ENCODE measurements around the gene CRB2. TPM values are rescaled to one million over a fixed set of nuclear protein-coding genes. Genes with fewer than 3 reads are reported as not detected.
"Not testable (repeated sequence)": the region's sequence is repeated elsewhere in the genome, so short reads cannot be mapped to it uniquely, and the experiment has no call there.

CRB2 gene
- polyA plus RNA-seq, 3 donors from 2014 or later, result 0.04 TPM; not detected in 2

- Mint-ChIP-seq H3K27me3 (ENCODE audit: low read depth in 3 of 3) (peaks cover 2 to 5% (median 2%) of the 10 kb centered on the region in 3 donors), H3K4me1 (no peaks in the 10 kb centered on the region), H3K27ac (no peak overlapping the region), H3K4me3 (no peak overlapping the region), H3K36me3 (peaks cover 0 to 4% (median 3%) of the 10 kb centered on the region in 3 donors), H3K9me3 (no peaks in the 10 kb centered on the region)
- DNase-seq, result no peak
Observed at GRCh38 chr9:123395276-123395688, 39.3 kb downstream of the CRB2 start.

- Mint-ChIP-seq H3K27me3 (ENCODE audit: low read depth in 3 of 3) (peaks cover 2 to 5% (median 2%) of the 10 kb centered on the region in 3 donors), H3K27ac (no peak overlapping the region), H3K9me3 (no peaks in the 10 kb centered on the region), H3K4me3 (no peak overlapping the region), H3K4me1 (no peaks in the 10 kb centered on the region), H3K36me3 (peaks cover 0 to 4% (median 3%) of the 10 kb centered on the region in 3 donors)
- no peak for DNase-seq
Observed at GRCh38 chr9:123395689-123396511, 39.9 kb downstream of the CRB2 start.

- Mint-ChIP-seq H3K36me3 (peaks cover 0 to 4% (median 0%) of the 10 kb centered on the region in 3 donors), H3K27me3 (ENCODE audit: low read depth in 3 of 3) (peaks cover 2% of the 10 kb centered on the region in 3 donors), H3K27ac (no peak overlapping the region), H3K9me3 (no peaks in the 10 kb centered on the region), H3K4me1 (no peaks in the 10 kb centered on the region), H3K4me3 (no peak overlapping the region)
- DNase-seq, result no peak
Observed at GRCh38 chr9:123397975-123398374, 42.0 kb downstream of the CRB2 start.

- DNase-seq, H3K4me3 Mint-ChIP-seq: not testable (repeated sequence)
Observed at GRCh38 chr9:123398938-123399337, 42.9 kb downstream of the CRB2 start.

GRCh38 chr9:123399803-123400378, 43.9 kb downstream of the CRB2 start:
- Mint-ChIP-seq H3K9me3 (no peaks in the 10 kb centered on the region), H3K4me1 (no peaks in the 10 kb centered on the region), H3K4me3 (no peak overlapping the region), H3K36me3 (peaks cover 0 to 4% (median 0%) of the 10 kb centered on the region in 3 donors), H3K27ac (no peak overlapping the region), H3K27me3 (ENCODE audit: low read depth in 3 of 3) (peaks cover under 1 to 2% (median 1%) of the 10 kb centered on the region in 3 donors)
- no peak for DNase-seq

More at GRCh38 chr9:123398938-123399337, 42.9 kb downstream of the CRB2 start:
- not testable (repeated sequence) for H3K27me3 Mint-ChIP-seq (ENCODE audit: low read depth in 3 of 3); H3K36me3 Mint-ChIP-seq; H3K4me1 Mint-ChIP-seq; H3K9me3 Mint-ChIP-seq; H3K27ac Mint-ChIP-seq

- Mint-ChIP-seq H3K27ac (no peak overlapping the region), H3K4me1 (no peaks in the 10 kb centered on the region), H3K36me3 (peaks cover 0 to 4% (median 0%) of the 10 kb centered on the region in 3 donors), H3K4me3 (no peak overlapping the region), H3K9me3 (no peaks in the 10 kb centered on the region), H3K27me3 (ENCODE audit: low read depth in 3 of 3) (peaks cover 0 to 1% (median 1%) of the 10 kb centered on the region in 3 donors)
- no peak for DNase-seq
Observed at GRCh38 chr9:123400926-123401503, 45.0 kb downstream of the CRB2 start.

GRCh38 chr9:123401879-123402513, 46.0 kb downstream of the CRB2 start:
- H3K4me3 Mint-ChIP-seq, result no peak overlapping the region
- DNase-seq, result no peak
- no peak overlapping the region for H3K27ac Mint-ChIP-seq
- no peaks in the 10 kb centered on the region for H3K9me3 Mint-ChIP-seq
- peaks cover 0 to under 1% (median 0%) of the 10 kb centered on the region in 3 donors for H3K27me3 Mint-ChIP-seq (ENCODE audit: low read depth in 3 of 3)
- peaks cover 0 to 4% (median 0%) of the 10 kb centered on the region in 3 donors for H3K36me3 Mint-ChIP-seq
- H3K4me1 Mint-ChIP-seq, result no peaks in the 10 kb centered on the region

- H3K36me3 Mint-ChIP-seq, result peaks cover 0 to 4% (median 0%) of the 10 kb centered on the region in 3 donors
- H3K27me3 Mint-ChIP-seq (ENCODE audit: low read depth in 3 of 3), result no peaks in the 10 kb centered on the region
- H3K4me3 Mint-ChIP-seq, result no peak overlapping the region
- peak overlapping the region in 1 of 6 donors; percentile 19 for H3K27ac Mint-ChIP-seq
- no peaks in the 10 kb centered on the region for H3K9me3 Mint-ChIP-seq
- H3K4me1 Mint-ChIP-seq, result no peaks in the 10 kb centered on the region
- no peak for DNase-seq
Observed at GRCh38 chr9:123402981-123403509, 47.0 kb downstream of the CRB2 start.

- H3K9me3 Mint-ChIP-seq, result no peaks in the 10 kb centered on the region
- no peaks in the 10 kb centered on the region for H3K4me1 Mint-ChIP-seq
- no peak overlapping the region for H3K27ac Mint-ChIP-seq
- H3K27me3 Mint-ChIP-seq (ENCODE audit: low read depth in 3 of 3), result no peaks in the 10 kb centered on the region
- no peak overlapping the region for H3K4me3 Mint-ChIP-seq
- DNase-seq, result no peak
- no peaks in the 10 kb centered on the region for H3K36me3 Mint-ChIP-seq
Observed at GRCh38 chr9:123406016-123406415, 50.0 kb downstream of the CRB2 start.

GRCh38 chr9:123406691-123407216, 50.8 kb downstream of the CRB2 start:
- Mint-ChIP-seq H3K36me3 (no peaks in the 10 kb centered on the region), H3K9me3 (no peaks in the 10 kb centered on the region), H3K4me1 (no peaks in the 10 kb centered on the region), H3K4me3 (no peak overlapping the region), H3K27me3 (ENCODE audit: low read depth in 3 of 3) (no peaks in the 10 kb centered on the region), H3K27ac (no peak overlapping the region)
- no peak for DNase-seq

GRCh38 chr9:123407217-123407851, 51.3 kb downstream of the CRB2 start:
- H3K27me3 Mint-ChIP-seq (ENCODE audit: low read depth in 3 of 3), result no peaks in the 10 kb centered on the region
- DNase-seq, result no peak
- H3K36me3 Mint-ChIP-seq, result no peaks in the 10 kb centered on the region
- H3K4me1 Mint-ChIP-seq, result no peaks in the 10 kb centered on the region
- no peaks in the 10 kb centered on the region for H3K9me3 Mint-ChIP-seq
- H3K27ac Mint-ChIP-seq, result no peak overlapping the region
- H3K4me3 Mint-ChIP-seq, result no peak overlapping the region

- no peak for DNase-seq
- Mint-ChIP-seq H3K27me3 (ENCODE audit: low read depth in 3 of 3) (no peaks in the 10 kb centered on the region), H3K4me1 (no peaks in the 10 kb centered on the region), H3K4me3 (no peak overlapping the region), H3K36me3 (no peaks in the 10 kb centered on the region), H3K27ac (no peak overlapping the region), H3K9me3 (no peaks in the 10 kb centered on the region)
Observed at GRCh38 chr9:123408313-123409262, 52.6 kb downstream of the CRB2 start.
